CD4-positive, alpha-beta T cell treated with Interleukin-4 for 4 hours (primary cell): ENCODE results near the gene NCKAP5.

Experiments
- DNase-seq: peaks from one replicate; pipeline ENCODE4 v3.0.0-alpha.2; 2020

The NCKAP5 gene

DNA sequence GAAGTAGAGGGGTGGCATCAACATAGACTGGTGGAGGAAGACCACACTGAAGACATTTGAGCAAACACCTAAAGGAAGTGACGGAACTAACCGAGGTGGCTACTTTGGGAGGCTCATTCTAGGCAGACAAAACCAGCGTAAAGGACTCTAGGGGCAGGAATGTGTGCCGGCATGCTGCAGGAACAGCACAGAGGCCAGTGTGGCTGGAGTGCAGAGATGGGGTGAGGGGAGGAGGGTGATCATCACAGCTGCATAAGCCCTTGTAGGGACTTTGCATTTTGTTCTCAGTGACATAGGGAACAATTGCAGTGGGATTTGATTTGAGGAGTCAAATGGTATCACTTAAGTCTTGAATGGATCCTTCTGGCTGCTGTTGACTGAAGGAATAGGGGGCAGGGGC, 253.5 kb downstream of the NCKAP5 start:
- no peak for DNase-seq

DNA sequence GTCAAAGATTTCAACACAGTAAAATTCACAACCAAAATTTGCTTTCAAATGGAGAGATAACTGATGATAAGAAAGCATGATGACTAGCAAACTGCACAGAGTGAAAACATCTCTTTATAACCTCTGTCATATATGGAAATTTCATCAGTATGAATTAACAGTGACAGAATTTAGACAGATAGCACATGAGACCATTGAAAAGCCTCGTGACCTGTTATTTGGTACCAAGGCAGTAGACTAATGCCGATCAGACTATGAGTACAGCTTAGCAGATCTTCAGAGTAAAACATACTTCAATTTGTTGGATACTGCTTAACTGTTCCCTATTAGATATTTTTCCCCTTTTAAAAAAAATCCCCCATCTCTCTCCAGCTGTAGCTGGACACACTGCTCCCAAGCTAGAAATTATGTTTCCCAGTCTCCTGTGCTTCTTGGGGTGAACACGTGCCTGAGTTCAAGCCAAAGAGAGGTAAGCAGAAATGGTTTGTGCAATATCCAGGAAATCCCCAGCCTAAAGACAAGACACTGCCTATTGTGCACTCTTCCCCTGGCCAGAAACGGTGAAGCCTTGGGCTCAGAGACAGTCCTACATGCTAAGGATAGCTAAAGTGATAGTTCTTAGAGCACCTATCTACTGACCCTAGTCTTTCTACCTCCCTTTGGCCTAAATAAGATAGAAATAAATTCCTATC, 256.1 kb downstream of the NCKAP5 start:
- DNase-seq: no peak

DNA sequence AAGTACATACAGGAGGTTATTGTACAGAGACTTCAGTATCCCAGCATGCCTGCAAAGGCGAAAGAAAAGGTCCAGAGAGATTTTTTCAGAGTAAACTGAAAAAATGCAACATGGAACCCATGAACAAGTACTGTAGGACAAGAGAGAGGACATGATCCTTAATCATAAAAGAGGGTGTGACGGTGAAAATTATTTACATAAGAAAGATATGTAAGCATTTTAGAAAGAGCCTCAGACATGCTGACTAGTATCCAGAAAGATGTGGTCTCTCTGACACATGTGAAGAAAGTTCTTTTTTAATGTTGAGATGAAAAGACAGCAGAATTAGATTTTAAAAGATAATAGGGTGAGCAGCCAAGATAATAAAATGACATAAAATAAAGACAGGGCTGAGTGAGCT, 262.0 kb downstream of the NCKAP5 start:
- no peak for DNase-seq

DNA sequence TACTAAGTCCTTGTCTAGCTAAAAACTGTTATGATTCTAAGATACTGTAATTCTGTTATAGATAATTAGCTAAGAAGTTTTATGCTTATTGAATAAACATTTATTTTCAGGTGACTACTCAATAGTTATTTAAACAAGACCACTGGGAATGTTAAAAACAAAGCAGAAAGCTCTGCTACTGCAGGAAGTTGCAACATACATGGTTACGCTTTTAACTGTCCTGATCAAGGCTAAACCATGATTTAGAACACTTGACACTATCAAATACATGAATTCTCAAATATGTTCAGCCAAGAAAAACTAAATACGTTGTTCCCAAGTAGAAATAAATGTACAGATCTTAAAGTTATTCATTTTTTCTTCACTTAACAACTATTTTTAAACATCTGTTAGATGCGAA, 263.9 kb downstream of the NCKAP5 start:
- DNase-seq: no peak

DNA sequence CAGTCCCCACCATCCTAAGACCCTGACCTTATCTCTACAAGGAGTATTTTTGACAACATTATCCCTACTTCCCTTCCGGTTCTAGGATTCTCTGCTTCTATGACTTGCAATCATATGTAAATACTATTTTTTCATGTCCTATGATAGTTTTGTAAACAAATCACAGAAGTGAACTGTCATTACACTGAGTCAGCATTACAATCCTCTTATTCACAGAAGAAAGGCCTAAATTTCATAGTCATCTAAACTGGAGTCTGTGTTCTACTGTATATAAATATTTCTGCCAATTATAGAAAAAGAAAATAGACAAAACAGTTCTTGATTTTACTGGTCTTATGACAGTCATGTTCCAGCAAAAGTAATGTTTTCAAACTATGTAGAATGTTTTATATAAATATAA, 265.1 kb downstream of the NCKAP5 start:
- DNase-seq: no peak

DNA sequence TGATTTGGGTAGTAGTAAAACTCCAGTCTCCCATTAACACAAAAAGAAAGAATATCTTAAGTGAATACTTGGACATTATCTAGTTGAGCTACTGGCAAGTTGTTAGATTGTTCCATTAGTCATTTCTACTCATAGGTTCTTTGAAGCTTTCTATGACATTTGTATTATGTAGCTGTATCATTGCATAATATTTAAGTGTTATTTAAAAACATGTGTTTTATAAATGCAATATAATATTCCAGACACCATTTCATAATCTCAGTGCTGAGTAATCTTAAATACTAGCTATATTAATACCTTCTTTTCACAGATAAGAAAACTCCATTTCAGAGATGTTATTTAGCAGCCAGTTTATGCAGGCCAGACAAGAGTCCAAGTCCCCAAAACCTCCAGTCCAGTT, 271.9 kb downstream of the NCKAP5 start:
- DNase-seq: no peak

DNA sequence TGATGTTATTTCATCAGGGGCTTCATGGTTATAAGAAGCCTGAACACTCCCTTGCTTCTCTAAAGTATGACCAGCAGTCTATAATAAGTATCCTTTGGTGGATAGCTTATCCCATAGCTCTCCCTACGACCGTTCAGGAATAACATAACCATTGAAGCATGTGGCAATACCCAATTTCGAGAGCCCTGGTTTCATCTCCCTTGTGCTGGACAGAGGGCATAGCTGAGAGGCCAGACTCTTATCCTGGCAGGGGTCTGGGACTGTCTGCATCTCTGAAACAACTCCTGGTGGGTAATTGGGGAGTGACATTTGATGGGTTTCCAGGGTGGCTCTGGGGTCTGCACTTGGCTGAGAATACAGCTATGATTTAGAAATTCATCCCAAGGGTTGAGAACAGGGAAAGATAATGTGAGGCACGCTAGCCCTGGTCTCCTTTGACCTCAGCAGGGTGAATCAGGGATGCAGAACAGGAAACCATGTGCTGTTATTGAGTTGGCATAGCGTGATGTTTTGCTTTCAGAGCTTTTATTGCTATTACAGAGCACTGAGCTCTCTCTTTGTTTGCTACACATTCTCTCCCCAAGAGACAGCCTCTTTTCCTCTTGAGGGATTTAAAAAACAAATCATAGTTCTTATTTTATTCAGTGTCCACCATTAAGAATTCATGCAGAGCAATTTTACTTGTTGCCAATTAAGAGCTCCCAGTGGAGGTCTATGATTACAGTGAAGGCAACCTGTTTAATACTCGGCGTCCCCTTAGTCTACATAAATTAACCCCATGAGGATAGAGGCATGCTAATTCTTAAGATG, 274.5 kb downstream of the NCKAP5 start:
- DNase-seq: no peak

DNA sequence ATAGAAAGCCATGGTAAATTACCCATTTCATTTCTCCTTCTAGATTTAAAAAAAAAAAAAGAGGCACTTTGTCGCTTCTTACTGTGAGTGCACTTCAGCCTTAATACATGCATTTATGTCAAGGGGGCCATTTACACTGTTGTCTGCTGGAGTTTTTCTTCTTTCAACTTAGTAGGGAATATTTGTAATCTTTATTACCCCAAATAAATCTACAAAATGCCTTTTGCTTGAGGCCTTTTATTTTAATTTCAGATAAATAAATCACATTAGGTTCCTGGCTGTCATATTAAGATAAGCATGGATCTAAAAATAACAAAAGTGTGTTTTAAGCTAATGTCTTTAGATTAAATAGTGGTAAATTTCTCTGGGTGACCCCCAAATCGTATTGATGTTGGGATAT, 276.0 kb downstream of the NCKAP5 start:
- DNase-seq: no peak

DNA sequence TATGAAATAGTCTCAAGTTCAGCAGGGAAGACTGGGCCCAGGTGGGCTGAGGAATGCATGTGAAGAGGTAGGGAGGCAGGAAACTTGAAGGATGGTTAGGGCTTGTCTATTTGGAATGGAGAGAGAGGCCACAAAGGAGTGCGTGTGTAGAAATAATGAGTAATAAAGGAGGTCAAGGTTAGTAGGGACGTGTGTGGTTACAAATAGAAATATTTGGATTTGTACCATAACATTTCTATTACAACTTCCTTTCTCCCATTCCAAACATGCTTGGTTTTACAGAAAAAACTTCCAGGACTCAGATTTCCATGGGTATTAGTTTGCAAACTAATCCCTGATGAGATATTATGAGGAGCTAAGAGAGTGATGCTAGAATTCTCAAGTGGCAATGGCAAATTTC, 280.6 kb downstream of the NCKAP5 start:
- no peak for DNase-seq

DNA sequence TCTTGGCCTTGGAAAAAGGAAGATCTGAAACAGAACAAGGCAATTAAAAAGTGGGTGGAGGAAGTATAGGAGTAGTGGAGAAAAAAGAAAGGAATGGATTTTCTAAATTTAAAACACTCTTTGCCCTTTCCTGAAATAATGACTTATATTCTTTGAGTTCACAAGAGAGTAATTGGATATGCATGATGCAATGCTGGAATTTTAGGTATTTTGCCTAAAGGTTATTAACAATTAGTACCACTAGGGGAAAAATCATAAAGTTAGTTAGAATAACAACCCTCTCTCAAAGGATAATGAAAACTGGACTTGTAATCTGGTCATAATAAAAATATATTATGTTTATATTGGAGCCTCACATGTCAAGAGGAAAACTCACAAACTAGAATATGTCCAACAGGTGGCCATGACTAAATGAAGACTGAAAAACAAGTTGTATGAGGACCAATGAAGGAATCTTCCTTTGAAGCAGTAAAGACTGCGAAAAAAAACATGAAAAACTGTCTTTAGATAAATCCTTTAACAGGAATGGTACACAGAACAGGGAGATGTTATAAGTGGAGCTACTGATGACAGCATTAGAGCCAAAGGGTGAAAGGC, 281.8 kb downstream of the NCKAP5 start:
- DNase-seq: no peak

DNA sequence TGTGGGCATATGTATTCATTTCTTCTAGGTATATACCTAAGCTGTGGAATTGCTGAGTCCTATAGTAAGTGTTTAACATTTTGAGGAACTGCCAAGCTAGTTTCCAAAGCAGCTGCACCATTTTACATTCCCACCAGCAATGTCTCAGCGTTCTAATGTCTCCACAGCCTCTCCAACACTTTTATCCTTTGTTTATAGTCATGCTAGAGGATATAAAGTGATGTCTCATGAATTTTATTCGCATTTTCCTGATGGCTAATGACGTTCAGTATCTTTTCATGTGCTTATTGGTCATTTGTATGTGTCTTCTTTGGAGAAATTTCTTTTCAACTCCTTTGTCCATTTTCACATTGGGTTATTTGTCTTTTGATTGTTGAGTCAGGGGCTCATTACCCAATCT, 295.2 kb downstream of the NCKAP5 start:
- DNase-seq: no peak

DNA sequence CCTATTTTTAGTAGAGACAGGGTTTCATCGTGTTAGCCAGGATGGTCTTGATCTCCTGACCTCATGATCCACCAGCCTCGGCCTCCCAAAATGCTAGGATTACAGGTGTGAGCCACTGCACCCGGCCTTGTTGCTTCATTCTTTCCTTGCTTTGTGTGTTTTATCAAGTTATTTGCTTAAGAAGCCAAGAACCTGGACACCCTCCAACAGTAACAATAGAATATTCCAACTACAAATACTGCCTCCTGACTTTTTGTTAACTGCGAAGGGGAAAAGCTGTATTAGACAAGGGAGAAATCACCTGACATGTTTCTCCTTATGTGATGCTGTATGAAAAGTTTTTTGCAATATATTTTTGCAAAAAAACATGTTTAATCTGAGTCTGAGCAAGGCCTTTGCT, 297.2 kb downstream of the NCKAP5 start:
- no peak for DNase-seq

DNA sequence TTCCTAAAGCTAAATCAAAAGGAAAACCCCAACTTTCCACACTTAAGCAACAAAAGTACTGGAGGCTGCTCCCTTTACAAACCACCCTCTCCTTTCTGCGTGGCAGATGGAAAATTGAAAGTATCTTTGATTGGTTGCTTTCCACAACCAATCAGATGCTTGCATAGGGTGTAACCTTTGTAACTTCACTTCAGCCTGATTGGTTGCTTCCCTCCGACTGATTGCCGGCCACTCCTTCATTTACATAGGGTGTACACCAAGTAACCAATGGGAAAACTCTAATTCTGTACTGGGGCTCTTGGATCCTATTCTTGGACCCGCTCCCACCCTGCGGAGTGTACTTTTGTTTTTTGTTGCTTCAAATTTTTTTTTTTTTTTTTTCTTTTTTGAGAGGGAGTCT, 297.7 kb downstream of the NCKAP5 start:
- DNase-seq: no peak

DNA sequence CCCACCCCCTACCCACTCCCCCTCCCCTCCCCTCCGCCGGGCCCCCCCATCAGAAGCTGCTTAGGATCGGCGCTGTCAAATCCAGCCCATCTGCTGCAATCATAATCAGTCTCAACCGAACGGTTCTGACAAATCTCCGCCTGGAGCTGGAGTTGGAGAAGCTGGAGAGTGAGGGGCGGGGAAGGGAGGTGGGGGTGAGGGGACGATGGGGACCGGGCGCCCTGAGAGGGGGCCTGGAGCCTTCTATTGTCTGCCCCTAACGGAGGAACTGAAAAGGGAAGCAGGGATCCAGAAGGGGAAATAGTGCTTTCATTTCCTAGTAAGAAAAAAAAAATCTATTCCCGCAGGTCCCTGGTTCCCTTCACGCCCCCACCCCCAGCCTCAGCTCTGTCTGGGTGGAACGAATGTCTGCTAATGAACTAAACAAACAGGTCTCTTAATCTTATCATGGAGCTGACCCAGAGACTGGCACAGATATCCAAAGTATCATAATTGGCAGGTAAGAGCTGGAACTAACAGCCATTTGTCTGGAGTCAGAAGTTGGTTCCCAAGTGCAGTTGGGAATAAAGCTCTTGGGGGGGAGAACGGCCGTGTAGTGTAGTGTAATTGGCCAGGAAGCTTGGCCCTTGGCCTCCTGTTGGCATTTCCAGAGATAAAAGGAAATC, 301.2 kb downstream of the NCKAP5 start:
- DNase-seq: no peak

DNA sequence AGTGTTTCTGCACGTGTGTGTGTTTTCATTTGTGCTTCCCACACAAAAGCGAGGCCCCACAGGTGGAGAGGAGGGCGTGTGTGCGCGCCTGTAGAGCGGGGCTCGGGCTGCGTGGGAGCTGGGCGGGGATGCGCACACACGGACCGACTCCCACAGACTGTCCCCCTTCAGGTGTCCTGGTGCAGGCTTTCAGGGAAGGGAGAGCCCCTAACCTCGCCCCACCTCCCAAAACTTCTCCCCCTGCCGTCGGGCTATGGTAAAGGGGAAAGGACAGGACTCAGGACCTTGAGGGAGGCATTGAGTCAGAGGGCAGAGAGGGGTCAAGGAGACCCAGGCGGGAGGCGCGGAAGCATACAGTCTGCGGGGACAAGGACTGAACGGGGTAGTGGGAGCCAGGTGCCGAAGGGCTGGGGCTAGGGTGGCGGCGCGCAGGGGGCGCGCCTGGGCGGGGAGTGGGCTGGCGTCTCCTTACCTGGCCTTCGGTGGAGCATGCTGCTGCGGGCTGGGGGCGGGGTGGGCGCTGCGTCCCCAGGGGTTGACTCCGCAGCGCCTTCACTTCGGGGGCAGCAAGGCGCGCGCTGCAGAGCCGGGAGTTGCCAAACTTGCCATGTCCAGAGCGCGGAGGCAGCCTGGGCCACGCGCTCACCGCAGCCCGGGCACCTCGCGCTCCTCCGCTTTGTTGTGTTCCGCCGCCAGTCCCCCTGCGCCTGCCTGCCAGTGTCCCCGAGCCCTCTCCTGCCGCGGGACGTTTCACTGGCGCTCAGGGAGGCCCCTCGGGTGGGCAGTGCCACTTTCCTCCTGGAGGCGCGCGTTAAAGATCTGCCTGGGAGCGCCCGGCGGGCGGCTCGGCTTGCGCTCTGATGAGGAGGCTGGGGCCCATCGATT, 302.0 kb downstream of the NCKAP5 start:
- DNase-seq: no peak

DNA sequence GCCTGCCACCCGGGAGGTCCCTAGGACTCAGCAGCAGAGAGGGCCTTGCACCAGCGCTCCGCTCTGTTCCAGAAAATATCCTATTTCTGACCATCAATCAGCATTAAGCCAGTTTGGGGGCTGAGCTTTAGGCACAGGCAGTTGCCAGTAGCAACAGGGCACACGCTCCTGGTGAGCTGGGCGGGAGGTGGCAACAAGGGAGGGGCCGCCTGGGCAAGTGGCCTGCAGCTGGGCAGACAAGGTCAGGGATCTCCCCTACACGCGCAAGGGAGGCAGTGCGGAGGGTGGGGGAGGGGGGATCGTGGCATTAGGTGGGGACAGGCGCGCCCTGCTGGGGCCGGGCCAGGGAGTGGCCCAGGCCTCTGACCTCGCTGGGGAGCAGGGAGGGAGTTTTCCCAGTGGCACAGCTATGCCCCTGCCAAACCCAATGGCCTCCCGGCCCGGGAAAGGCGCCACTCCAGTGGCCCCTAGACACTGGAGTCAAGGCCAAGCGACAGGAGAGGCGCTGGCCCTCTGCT, 302.8 kb downstream of the NCKAP5 start:
- DNase-seq: no peak

DNA sequence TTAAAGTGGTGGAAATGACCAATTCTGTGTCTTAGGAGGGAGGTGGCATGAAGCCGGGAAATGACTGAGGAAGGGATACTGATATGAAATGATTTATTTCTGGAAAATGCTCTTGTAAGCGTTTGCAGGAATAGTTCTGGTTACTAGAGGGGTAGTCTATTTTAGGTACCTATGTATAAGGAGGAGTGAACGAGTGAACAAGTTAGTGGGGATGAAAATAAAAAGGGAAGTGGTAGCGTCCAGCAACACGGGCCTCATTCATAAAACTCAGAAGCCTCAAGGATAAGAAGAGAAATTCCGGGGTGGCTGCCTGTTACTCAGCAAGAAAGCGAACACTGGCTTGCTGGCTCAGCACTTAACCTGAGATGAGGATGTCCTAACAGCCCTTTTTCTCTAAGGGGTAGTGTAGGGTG, 303.3 kb downstream of the NCKAP5 start:
- no peak for DNase-seq

DNA sequence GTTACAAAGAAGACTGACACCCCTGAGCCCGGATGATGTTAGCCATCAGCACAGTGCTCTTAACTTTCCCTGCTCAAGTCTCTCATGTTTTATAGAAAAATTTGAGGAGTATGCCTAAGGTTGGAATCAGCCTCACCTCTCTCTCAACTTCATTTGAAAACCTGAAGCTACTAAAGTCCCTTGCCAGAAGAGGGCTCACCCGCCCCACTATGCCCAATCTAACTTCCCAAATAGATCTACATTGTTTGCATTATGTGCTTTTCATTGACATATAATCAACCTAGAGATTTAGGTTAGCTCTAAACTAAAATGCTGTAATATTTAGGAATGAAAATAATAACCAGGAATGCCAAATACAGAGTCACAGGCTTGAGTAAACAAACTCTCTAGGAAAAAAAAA, 305.4 kb downstream of the NCKAP5 start:
- DNase-seq: no peak

DNA sequence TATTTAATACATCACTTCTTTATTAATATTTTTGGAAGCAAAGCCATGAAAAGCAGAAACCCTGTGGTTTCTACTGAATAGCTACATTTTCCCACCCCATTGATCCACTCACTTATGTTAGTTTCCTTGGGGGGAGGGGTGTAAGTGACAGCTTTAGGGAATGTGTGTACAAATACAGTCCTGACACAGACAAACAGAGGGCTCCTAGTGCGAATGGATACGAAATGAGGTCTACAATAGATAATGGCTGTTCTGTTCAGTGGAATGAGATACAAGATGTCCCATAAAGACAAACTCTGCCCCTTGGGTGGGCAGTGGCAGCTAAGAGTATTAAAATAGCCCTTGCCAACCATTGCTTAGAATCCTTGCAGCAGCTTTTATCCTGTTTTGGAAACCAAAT, 312.9 kb downstream of the NCKAP5 start:
- no peak for DNase-seq

DNA sequence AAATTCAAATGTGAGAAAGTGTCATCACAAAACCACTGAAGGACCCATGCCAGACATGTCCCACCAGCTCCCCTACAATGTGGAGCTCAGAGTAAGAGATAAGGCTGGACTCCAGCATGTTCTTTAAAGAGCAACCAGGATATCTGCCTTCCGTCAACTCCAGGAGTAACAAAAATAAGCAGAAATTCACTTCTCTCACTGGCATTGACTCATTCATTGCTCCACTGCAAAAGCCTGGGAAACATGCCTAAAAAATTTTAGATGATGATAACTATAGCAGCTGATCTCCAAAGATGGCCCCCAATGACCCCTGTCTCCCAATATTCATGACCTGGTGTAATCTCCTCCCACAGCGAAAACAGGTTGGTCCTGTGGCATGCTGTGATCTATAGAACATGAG, 314.5 kb downstream of the NCKAP5 start:
- DNase-seq: no peak

DNA sequence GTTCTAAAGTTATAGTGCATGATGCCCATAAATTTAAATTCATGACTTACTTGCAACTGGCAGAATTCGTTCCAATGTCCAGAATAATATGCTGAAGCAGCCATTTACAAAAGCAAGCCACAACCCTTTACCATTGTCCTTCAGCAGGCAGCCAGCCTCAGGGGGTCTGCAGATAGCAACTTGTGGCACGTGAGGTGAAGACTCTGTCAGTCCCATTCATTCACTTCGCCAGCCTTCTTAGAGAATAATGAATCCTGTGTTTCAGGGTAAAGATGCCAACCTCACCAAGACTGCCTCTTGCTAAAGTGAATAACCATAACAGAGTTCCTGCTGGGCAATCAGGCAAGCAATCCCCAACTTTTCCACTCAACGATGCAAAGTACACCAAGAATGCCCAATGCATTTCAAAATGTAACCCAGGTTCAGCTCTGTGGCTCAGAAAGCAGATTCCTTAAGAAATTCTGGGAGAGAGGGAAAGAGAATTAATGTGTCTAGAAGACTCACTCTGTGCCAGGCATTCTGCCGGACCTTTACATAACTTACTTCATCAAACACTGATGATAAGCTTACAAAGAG, 315.4 kb downstream of the NCKAP5 start:
- no peak for DNase-seq

DNA sequence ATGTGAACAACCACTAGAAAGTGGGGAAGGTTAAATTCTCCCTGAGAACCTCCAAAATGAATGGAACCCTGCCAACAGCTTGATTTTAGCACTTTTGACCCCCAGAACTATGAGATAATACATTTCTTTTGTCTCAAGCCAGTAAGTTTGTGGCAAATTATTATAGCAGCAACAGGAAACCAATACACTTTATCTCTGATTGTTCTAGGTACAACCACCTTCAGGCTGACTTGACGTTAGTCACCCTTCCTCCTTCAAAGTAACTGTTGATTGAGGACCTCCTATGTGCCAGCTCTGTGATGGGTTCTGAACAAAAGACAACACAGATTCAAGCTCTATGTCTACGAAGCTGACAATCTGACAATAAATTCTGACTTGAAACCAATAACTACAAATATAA, 318.9 kb downstream of the NCKAP5 start:
- DNase-seq: no peak
